HUES6 (cell line): ENCODE data around the gene RIC1.
A peak's percentile ranks its signal among the peaks of the same experiment; 100 is the strongest.
"Not testable (repeated sequence)": the region's sequence is repeated elsewhere in the genome, so short reads cannot be mapped to it uniquely, and the experiment has no call there.

Experiments used
- H3K27ac ChIP-seq: 2 replicates; pipeline ENCODE4 v1.7.0; 2013; ENCODE audit warnings: low read depth, mild to moderate bottlenecking, low read length, inconsistent platforms
- H3K27me3 ChIP-seq: 2 replicates; pipeline ENCODE4 v1.6.1; 2013; ENCODE audit warnings: low read length; ENCODE audit not compliant: control insufficient read depth, insufficient read depth
- H3K36me3 ChIP-seq: 2 replicates; pipeline ENCODE4 v1.6.1; 2013; ENCODE audit warnings: low read length; ENCODE audit not compliant: control insufficient read depth, insufficient read depth
- H3K4me1 ChIP-seq: 2 replicates; pipeline ENCODE4 v1.6.1; 2013; ENCODE audit warnings: low read length; ENCODE audit not compliant: control insufficient read depth, insufficient read depth
- H3K4me3 ChIP-seq: 2 replicates; pipeline ENCODE4 v1.5.1; 2013; ENCODE audit warnings: low read depth, low read length
- H3K9ac ChIP-seq: one replicate; pipeline ENCODE4 v1.6.1; 2013; ENCODE audit warnings: mild to moderate bottlenecking, low read length
- H3K9me3 ChIP-seq: 2 replicates; pipeline ENCODE4 v1.6.1; 2013; ENCODE audit warnings: low read depth, low read length; ENCODE audit not compliant: control insufficient read depth, insufficient read depth

RIC1 gene, protein sequence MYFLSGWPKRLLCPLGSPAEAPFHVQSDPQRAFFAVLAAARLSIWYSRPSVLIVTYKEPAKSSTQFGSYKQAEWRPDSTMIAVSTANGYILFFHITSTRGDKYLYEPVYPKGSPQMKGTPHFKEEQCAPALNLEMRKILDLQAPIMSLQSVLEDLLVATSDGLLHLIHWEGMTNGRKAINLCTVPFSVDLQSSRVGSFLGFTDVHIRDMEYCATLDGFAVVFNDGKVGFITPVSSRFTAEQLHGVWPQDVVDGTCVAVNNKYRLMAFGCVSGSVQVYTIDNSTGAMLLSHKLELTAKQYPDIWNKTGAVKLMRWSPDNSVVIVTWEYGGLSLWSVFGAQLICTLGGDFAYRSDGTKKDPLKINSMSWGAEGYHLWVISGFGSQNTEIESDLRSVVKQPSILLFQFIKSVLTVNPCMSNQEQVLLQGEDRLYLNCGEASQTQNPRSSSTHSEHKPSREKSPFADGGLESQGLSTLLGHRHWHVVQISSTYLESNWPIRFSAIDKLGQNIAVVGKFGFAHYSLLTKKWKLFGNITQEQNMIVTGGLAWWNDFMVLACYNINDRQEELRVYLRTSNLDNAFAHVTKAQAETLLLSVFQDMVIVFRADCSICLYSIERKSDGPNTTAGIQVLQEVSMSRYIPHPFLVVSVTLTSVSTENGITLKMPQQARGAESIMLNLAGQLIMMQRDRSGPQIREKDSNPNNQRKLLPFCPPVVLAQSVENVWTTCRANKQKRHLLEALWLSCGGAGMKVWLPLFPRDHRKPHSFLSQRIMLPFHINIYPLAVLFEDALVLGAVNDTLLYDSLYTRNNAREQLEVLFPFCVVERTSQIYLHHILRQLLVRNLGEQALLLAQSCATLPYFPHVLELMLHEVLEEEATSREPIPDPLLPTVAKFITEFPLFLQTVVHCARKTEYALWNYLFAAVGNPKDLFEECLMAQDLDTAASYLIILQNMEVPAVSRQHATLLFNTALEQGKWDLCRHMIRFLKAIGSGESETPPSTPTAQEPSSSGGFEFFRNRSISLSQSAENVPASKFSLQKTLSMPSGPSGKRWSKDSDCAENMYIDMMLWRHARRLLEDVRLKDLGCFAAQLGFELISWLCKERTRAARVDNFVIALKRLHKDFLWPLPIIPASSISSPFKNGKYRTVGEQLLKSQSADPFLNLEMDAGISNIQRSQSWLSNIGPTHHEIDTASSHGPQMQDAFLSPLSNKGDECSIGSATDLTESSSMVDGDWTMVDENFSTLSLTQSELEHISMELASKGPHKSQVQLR (N-terminal part only)

DNA sequence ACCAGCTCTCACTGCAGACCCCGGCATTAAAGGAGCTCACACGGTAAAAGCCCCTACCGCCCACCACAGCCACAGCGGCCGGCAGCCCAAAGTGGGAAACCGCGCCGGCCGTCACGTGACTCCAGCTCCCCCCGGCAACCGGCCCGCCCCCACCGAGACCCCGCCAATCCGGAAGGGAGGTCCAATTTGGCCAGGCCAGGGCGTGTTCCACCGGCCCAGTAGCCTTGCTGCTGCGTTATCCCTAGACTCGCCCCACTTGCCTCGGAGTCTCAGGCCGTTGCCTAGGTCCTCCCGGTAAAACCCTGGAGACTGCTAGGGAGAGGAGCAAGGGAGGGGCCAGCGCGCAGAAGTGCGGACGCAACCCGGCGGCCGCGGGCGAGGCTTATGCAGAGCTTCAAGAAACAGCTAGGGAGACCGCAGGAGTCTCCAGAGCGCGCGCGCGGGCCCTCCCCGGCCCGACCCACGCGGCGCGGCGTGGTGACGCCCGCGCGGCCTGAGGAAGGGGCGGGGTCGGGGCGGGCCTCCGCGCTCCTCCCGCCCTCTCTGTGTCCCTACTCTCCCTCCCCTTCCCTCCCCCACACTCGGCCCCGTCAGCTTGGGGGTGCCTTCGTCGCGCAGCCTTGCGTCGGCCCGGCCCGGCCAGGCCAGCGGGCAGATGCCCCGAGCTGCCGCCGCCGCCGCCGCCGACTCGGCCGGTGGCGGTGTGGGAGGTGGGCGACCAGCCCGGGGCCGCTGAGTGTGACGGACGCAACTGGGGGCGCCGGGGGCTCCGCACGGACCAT is at the start of gene RIC1:
TSS of gene RIC1 (plus strand) at position 578 of the 782 bp plus-strand sequence. CDS start at position 781, 203 bp downstream.
- no peaks in the 10 kb centered on the region for H3K9me3 ChIP-seq
- peak within 1 kb of the TSS; percentile 88 for H3K9ac ChIP-seq
- peaks cover 13% of the 10 kb centered on the region for H3K4me1 ChIP-seq
- no peaks in the 10 kb centered on the region for H3K36me3 ChIP-seq
- H3K27me3 ChIP-seq, result no peaks in the 10 kb centered on the region
- peak within 1 kb of the TSS; percentile 86 for H3K4me3 ChIP-seq
- H3K27ac ChIP-seq, result peak within 1 kb of the TSS; percentile 76

DNA sequence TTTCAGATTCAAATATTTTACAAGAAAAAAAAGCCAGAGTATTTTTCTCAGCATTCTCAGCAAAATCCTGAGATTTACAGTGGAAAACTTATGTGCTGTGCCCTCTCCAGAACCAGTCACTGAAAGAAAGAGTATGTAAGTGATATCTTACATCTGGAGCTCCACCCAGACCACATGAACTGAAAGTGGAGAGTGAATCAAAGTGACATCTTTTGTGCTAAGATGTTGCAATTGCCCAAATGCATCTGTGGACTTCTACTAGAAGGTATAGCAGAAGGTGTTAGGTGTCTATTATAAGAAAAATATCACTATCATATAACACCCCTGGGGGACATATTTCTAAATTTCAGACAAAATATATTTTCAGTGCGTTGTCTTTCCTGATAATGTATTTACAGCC is 49.0 kb upstream of the RIC1 start:
- H3K27ac ChIP-seq, result no peak overlapping the region
- no peaks in the 10 kb centered on the region for H3K27me3 ChIP-seq
- no peaks in the 10 kb centered on the region for H3K4me1 ChIP-seq
- H3K36me3 ChIP-seq, result no peaks in the 10 kb centered on the region
- no peak overlapping the region for H3K9ac ChIP-seq
- H3K9me3 ChIP-seq, result no peaks in the 10 kb centered on the region
- no peak overlapping the region for H3K4me3 ChIP-seq

DNA sequence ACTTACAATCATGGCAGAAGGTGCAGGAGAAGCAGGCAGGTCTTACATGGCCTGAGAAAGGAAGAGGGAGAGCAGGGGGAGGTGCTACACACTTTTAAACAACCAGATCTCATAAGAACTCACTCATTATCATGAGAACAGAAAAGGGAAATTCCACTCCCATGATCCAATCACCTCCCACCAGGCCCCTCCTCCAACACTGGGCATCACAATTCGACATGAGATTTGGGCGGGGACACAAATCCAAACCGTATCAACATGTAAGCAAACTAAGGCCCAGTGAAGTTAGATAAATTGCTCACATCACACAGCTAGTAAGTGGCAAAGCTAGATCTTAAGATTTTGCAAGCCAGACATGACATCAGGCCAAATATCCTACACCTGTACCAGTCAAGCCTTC is 48.3 kb upstream of the RIC1 start:
- Histone ChIP-seq H3K4me1 (no peaks in the 10 kb centered on the region), H3K36me3 (no peaks in the 10 kb centered on the region), H3K9me3 (no peaks in the 10 kb centered on the region), H3K4me3 (no peak overlapping the region), H3K27me3 (no peaks in the 10 kb centered on the region), H3K27ac (no peak overlapping the region), H3K9ac (no peak overlapping the region)

DNA sequence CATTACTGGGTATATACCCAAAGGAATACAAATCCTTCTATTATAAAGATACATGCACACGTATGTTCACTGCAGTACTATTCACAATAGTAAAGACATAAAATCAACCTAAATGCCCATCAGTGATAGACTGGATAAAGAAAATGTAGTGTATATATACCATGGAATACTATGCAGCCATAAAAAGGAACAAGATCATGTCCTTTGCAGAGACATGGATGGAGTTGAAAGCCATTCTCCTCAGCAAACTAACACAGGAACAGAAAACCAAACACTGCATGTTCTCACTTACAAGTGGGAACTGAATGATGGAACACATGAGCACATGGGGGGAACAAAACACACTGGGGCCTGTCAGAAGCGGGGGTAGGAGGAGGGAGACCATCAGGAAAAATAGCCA is 47.2 kb upstream of the RIC1 start:
- not testable (repeated sequence) for H3K27ac ChIP-seq, H3K27me3 ChIP-seq, H3K36me3 ChIP-seq, H3K9ac ChIP-seq, H3K4me1 ChIP-seq, H3K4me3 ChIP-seq, H3K9me3 ChIP-seq

DNA sequence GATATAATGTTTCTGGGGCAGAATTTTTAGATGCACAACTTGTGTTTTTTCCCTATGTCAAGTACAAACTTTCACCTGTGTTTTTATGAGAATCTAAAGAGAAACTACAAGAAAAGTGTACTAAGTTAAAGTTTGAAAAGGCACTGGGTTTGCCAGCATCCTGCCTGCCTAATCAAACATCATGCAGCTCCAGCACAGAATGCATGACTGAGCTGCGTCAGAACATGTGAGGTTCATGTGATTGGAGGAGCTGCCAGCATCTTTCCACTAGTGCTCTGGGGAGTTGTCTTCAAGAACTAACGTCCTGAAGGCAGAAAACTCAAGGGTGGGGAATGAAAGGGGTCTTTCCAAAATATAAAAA is 46.1 kb upstream of the RIC1 start:
- no peak overlapping the region for H3K27ac ChIP-seq
- H3K4me3 ChIP-seq, result no peak overlapping the region
- no peaks in the 10 kb centered on the region for H3K36me3 ChIP-seq
- H3K27me3 ChIP-seq, result no peaks in the 10 kb centered on the region
- no peaks in the 10 kb centered on the region for H3K9me3 ChIP-seq
- H3K9ac ChIP-seq, result no peak overlapping the region
- no peaks in the 10 kb centered on the region for H3K4me1 ChIP-seq

DNA sequence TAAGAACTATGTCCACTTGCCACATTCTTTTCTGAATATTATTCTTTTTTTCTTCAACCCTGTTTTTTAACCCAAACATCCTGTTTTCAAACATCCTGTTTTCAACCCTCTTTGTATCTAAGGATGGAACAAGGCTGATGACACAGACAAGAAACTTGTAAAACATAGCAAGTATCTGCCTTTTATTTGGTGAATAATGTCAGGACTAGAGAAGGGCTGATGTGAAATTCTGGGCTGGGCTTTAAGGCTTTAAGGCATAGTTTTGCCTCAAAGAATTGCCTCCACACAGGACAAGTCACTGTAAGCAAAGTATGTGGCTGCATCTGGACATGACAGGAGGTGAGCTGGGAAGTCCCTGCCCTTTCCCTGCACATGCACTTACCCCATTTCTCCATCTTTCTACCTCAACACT is 42.5 kb upstream of the RIC1 start:
- Histone ChIP-seq H3K4me1 (no peaks in the 10 kb centered on the region), H3K4me3 (no peak overlapping the region), H3K9ac (no peak overlapping the region), H3K36me3 (no peaks in the 10 kb centered on the region), H3K27ac (no peak overlapping the region), H3K27me3 (no peaks in the 10 kb centered on the region), H3K9me3 (no peaks in the 10 kb centered on the region)

DNA sequence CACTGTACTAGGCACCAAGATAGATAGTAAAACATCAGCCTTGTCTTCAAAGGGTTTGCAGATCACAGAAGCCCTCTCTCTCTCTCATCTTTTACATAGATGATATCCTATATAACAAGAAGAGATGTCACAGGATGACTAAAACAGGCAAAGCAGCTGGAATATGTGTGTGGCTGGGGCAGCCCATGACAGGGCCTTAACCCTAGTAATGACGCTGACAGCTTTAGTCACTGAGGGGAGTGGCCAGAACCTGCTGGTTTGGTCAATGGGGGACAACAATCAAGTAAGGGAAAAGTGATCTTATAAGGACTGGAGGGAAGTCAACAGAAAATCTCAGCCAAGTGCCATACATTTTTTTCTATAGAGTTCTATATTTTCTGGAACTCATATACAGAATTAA is 41.9 kb upstream of the RIC1 start:
- no peaks in the 10 kb centered on the region for H3K4me1 ChIP-seq
- H3K36me3 ChIP-seq, result no peaks in the 10 kb centered on the region
- no peak overlapping the region for H3K9ac ChIP-seq
- no peak overlapping the region for H3K27ac ChIP-seq
- no peak overlapping the region for H3K4me3 ChIP-seq
- H3K9me3 ChIP-seq, result no peaks in the 10 kb centered on the region
- H3K27me3 ChIP-seq, result no peaks in the 10 kb centered on the region

DNA sequence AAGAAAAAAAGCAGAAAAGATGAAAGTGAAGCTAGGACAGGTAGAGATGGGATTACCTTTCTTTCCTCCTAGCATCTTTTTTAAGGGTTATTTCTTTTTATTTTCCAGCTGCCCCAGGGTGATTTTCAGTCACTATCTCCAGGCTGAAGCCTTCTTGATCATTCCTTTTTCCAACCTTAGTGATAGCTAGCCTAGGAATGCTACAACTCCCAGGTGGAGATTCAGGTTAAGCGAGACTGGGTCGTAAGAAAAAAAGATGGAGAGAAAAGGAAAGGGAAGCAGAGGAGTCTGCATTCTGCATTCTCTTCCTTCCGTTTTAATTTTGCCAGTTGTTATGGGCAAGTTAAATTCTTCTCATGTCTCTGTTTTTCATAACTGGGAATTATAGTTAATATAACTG is 36.7 kb upstream of the RIC1 start:
- H3K27ac ChIP-seq, result no peak overlapping the region

DNA sequence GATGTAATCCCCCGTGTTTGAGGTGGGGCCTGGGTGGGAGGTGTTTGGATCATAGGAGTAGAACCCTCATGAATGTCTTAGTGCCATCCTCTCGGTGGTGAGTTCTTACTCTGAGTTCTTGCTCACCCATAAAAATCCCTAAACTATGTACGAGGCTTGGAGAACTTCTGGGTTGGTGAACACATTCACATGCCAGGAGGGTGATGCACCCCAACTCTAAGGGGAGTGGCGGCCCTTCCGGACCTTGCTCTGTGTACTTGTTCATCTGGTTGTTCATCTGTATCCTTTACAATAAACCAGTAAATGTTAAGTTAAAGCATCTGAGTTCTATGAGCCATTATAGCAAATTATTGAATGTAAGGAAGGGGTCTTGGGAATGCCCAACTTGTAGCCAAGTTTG is 36.0 kb upstream of the RIC1 start:
- Histone ChIP-seq H3K9me3 (no peaks in the 10 kb centered on the region), H3K27me3 (no peaks in the 10 kb centered on the region), H3K36me3 (no peaks in the 10 kb centered on the region), H3K27ac (no peak overlapping the region), H3K4me3 (no peak overlapping the region), H3K9ac (no peak overlapping the region), H3K4me1 (no peaks in the 10 kb centered on the region)

More for the DNA sequence above, 36.7 kb upstream of the RIC1 start:
- H3K36me3 ChIP-seq, result no peaks in the 10 kb centered on the region
- no peak overlapping the region for H3K4me3 ChIP-seq
- no peaks in the 10 kb centered on the region for H3K4me1 ChIP-seq
- H3K9ac ChIP-seq, result no peak overlapping the region
- no peaks in the 10 kb centered on the region for H3K27me3 ChIP-seq
- no peaks in the 10 kb centered on the region for H3K9me3 ChIP-seq

DNA sequence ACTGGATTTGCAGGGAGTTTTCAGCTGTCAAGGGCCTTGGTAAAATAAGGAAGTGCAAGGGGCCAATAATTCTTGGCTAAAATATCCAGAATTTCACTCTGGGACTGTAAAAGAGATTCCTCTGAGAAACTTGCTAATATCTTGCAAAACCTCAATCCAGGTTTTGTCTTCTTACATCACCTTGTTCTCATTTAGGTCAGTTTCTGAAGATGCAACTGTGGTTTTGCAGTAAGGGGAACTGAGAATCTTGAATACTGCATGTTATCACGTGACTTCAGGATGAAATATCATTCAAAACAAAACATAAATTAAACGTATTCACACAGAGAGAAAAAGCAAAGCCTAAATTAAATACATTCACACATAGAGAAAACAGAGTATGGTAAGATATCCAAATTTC is 35.0 kb upstream of the RIC1 start:
- Histone ChIP-seq H3K9ac (no peak overlapping the region), H3K27ac (no peak overlapping the region)

More for the DNA sequence above, 35.0 kb upstream of the RIC1 start:
- H3K27me3 ChIP-seq, result no peaks in the 10 kb centered on the region
- no peaks in the 10 kb centered on the region for H3K4me1 ChIP-seq
- no peaks in the 10 kb centered on the region for H3K36me3 ChIP-seq
- H3K4me3 ChIP-seq, result no peak overlapping the region
- H3K9me3 ChIP-seq, result no peaks in the 10 kb centered on the region
